Measurements from ENCODE around the gene PPIF.
A peak's percentile ranks its signal among the peaks of the same experiment; 100 is the strongest.
"Not testable (repeated sequence)": the region's sequence is repeated elsewhere in the genome, so short reads cannot be mapped to it uniquely, and the experiment has no call there.

PPIF gene

DNA sequence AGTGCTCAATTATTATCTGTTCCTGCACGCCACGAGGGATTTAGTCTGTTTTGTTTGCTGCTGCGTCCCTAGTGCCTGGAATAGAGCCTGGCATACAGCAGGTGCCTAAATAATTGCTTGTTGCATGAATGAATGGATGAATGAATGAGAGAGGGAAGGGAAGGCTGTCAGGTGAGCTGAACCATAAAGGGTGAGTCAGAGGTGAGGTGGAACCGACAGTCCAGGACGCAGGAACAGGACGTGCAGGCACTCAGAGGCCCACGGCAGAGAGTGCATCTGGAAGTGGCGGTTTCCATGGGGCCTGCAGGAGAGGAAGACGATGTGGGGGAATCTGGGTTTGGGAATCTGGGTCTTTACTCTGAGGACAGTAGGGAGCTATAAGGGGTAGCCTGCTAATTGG lies 17.7 kb upstream of the PPIF start:
- DNase-seq (ENCODE audit: low read depth in 2 of 3, low spot score in 2 of 3): no peak

DNA sequence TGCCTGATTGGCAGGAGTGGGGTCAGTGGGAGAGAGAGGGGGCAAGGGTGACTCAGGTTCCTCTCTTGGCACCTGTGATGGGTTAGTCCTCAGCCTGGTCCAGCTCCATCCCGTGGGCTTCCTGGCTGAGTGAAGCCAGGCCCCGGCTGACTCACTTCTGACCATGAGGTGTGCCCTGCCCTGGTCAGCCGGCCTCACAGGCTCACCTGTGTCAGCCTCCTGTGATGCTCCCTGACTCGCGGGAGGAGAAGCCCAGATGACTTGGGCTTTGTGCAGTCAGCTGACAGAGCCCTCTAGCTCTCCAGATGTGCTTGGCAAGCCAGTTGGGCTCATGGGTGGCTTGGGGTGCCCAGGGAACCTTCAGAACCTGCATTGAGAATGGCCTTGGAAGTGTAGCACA lies 16.0 kb upstream of the PPIF start:
- DNase-seq (ENCODE audit: low read depth in 2 of 3, low spot score in 2 of 3): no peak

DNA sequence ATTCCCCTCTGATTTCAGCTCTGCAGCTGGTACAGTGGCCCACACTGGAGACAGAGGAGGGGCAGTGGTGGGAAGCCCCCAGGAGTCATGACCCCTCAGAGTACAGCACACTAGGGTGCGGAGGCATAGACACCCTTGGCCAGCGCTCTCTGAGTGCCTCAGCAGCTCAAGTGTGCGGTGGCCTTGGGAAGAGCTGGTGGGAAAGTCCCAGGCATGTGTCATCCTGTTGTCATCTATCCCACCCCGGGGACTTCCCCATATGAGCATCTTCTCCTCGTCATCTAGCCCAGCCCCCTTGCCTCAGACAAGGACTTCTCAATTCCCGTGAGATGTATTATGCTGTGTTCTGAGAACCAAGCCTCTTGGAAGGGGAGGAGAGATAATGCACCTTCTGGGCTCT lies 15.6 kb upstream of the PPIF start:
- DNase-seq (ENCODE audit: low read depth in 2 of 3, low spot score in 2 of 3): peak; percentile 33 to 58 (median 57)

DNA sequence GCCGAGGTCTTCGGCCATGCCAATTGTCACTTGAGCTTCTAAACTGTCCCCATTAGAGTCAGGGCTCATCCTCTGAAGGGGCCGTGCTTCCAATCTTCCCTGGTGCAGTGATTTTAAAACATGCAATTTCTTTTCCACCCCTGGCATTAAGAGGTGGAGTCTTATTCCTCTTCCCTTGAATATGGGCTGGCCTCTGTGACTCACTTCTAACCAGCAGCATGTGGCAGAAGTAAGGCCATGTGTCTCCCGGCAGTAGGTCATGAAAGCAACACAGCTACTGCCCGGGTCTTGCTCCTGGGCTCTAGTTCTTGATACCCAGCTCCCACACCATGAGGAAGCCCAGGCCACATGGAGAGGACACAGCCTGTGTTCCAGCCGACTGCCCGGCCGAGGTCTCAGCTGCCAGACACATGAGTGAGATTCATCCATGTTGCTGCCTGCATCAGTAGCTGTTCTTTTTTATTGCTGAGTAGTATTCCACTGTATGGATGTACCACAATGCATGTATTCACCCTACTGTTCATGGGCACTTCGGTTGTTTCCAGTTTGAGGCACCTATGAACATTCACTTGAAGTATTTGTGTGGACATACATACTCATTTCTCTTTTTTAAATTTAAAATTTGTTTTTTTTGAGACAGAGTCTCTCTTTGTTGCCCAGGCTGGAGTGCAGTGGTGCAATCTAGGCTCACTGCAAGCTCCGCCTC lies 14.5 kb upstream of the PPIF start:
- not testable (repeated sequence) for DNase-seq (ENCODE audit: low read depth in 2 of 3, low spot score in 2 of 3)

DNA sequence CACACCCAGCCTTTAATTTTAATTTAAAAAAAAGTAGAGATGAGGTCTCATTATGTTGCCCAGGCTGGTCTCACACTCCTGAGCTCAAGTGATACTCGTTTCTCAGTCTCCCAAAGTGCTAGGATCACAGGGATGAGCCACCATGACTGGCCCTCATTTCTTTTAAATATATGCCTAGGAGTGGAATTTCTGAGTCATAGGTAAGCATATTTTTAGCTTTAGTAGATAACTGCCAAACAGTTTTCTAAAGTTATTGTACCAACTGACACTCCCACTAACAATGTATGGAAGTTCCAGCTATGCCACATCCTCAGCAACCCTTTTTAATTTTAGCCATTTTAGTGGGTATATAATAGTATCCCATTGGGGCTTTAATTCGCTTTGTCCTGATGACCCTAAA lies 13.8 kb upstream of the PPIF start:
- no peak for DNase-seq (ENCODE audit: low read depth in 2 of 3, low spot score in 2 of 3)

DNA sequence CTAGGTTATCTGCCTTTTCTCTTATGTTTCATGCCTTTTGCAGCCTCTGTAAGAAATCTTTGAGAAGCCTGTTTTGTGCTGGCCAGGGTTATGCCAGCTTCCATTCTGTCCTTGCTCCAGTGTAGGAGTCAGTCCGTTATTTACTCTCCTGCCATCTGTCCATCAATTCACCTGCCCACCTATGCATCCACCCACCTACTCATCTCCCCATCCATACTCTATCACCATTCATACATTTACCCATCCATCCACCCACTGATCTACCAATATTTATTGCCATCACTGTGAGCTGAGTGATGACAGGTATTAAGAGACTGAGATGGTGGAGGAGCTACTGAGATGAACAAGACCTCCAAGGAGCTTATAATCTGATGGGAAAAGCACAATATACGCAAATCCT lies 12.7 kb upstream of the PPIF start:
- no peak for DNase-seq (ENCODE audit: low read depth in 2 of 3, low spot score in 2 of 3)

DNA sequence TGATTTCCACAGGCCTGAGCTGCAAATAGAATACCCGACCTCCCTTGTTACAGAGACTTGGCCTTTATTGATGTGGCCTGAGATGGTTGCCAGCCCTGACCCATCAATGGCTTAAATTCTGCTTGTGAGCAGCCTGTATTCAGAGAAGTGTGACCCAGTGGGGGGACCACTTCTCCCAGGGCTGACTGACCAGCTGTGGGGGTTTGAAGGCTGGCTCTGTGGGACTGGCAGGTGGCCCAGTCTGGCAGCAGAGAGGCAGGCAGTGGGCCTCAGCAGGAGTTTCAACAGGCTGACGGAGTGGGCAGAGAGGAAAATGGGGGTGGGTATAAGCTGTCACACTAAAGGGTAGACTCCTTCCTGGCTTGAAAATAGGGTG lies 12.2 kb upstream of the PPIF start:
- no peak for DNase-seq (ENCODE audit: low read depth in 2 of 3, low spot score in 2 of 3)

DNA sequence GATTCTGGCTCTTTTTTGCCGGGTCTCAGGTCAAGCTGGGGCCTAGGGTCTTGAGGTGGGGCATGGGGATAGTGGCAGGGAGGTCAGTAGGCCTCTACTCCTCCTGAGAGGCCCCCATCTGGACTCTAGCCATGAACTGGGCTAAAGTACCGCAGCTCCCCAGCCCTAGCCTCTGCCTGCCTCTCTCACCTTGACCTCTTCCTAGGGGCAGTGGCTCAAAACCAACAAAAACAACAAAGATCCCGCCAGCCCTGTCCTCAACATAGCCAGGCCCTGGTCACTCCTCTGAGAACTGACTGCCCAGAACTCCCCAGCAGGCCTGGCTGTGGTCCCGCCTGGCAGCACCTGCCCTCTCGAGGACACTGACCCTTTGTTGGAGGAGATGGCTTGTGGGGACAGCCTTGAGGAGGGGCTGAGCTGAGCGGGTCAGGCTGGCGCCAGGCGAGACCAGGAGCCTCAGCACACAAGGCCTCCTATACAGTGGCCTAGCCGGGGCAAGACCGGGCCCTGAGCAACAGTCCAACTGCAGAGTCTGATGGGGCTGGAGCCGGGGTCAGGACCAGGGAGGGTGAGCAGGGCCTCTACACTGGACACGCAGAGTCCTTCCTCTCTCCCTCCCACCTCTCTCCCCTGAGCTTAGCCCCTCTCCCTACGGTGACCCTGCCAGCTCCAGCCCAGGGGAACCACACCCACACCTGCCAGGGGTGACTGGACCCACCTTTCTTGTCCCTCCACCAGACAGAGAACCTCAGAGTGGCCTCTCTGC lies 11.6 kb upstream of the PPIF start:
- no peak for DNase-seq (ENCODE audit: low read depth in 2 of 3, low spot score in 2 of 3)

DNA sequence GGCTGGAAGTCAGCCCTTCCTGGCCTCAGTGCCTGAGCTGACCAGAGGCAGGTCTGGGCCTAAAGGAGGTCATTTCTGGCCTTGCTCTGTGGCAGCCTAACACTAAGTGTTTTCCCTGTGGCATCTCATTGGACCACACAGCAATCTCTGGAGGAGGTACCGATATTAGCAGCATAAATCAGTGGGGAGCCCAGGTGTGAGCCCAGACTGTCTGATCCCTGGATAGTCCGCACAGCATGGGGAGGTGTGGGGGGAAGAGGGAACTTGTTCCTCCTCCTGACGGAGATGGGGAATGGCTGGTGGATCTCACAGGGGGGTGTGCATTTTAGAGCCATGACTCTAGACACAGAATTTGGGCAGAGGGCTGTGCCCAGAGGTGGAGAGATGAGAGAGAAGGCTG lies 11.0 kb upstream of the PPIF start:
- no peak for DNase-seq (ENCODE audit: low read depth in 2 of 3, low spot score in 2 of 3)

DNA sequence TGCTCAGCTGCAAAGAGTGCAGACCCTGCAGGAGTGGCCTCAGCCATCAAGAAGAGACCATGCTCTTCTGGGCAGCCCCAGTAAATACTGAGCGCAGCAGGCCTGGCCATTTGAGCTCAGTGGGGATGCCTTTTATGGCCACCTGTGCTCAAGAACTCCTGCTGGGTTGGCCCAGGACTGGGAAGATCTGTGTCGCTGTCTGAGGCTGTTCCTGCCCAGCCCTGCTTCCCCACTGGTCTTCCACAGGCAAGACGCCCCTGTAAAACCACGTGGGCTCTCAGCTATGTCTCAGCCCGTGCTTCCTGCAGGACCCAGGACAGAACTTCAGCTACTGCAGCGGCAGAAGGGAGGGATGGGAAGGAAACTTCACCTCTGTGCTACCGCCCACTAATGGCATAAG lies 10.5 kb upstream of the PPIF start:
- no peak for DNase-seq (ENCODE audit: low read depth in 2 of 3, low spot score in 2 of 3)

DNA sequence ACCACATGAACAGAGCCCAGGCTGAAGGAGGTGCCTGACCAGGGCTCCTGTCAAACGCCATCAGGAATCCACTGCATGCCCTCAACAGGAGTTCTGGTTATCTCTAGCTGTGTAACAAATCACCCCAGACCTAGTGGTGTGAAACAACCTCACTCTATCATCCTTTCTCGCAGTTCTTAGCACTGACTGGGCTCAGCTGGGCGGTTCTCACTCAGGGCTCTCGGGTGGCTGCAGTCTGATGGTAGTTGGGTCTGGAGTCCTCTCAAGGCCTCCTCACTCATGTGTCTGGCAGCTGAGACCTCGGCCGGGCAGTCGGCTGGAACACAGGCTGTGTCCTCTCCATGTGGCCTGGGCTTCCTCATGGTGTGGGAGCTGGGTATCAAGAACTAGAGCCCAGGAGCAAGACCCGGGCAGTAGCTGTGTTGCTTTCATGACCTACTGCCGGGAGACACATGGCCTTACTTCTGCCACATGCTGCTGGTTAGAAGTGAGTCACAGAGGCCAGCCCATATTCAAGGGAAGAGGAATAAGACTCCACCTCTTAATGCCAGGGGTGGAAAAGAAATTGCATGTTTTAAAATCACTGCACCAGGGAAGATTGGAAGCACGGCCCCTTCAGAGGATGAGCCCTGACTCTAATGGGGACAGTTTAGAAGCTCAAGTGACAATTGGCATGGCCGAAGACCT lies 9.3 kb upstream of the PPIF start:
- DNase-seq (ENCODE audit: low read depth in 2 of 3, low spot score in 2 of 3): not testable (repeated sequence)

DNA sequence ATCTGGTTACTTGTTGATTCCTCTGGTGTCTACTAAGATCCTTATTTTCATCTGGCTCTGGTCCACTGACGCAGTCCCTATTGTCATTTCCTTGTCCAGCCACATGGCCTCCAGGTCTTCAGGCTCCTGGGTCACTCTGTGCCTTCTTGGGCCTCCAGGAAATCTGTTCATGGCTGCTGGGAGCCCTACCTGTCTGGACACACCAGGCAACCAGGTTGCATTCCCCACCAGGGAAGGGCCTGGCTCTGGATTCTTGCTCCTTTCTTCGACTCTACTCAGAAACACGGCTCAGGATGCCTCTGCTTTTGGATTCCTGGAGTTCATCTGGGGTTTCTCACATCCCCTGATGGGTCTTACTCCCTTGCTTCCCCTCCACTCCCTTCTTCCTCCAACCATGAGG lies 8.0 kb upstream of the PPIF start:
- no peak for DNase-seq (ENCODE audit: low read depth in 2 of 3, low spot score in 2 of 3)

DNA sequence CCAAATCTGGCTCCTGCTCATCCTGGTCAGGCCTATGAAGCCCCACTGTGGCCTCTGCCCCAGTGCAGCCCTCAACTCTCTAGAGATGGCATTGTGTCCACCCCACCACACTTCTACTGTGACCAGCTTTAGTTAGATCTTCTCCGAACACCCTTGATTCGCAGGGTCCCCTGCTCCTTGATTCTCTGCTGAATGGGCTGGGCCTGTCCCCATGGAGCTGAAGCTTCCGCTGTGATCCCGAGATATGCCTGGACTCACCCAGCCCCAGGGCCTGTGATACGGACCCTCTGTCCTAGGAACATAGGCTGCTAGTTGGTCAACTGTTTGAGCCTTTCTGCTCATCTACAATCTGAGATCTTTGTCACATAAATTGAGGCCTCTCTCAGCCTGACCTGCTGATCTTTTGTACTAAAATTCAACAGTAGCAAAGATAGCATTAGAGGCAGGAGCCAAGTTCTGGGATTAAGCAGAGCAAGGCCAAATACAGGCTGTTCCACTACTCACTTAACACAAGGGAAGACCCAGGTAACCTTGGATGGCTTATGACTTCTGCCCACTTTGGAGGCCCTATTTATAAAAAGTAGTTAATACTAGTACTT lies 6.5 kb upstream of the PPIF start:
- DNase-seq (ENCODE audit: low read depth in 2 of 3, low spot score in 2 of 3): no peak

DNA sequence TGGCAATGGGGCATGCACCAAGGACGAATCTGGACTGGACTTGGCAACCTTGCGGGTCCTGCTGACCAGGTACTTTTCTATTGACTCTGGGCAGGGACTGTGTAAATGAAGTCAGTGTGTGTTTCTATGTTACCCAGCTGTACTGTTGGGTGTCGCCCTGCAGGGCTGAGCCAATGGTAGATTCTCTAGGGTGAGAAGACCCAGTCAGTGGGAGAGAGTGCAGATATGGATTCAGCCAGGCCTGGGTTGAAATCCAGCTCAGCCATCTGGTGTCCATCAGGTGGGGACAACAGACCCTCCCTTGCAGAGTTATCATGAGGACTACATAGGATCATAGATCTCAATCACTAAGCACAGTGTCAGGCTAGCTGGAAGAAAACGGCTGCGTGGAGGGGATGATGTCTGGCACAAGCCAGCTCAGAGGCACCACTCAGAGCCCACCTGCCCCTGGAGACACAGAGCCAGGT lies 4.9 kb upstream of the PPIF start:
- DNase-seq (ENCODE audit: low read depth in 2 of 3, low spot score in 2 of 3): no peak

DNA sequence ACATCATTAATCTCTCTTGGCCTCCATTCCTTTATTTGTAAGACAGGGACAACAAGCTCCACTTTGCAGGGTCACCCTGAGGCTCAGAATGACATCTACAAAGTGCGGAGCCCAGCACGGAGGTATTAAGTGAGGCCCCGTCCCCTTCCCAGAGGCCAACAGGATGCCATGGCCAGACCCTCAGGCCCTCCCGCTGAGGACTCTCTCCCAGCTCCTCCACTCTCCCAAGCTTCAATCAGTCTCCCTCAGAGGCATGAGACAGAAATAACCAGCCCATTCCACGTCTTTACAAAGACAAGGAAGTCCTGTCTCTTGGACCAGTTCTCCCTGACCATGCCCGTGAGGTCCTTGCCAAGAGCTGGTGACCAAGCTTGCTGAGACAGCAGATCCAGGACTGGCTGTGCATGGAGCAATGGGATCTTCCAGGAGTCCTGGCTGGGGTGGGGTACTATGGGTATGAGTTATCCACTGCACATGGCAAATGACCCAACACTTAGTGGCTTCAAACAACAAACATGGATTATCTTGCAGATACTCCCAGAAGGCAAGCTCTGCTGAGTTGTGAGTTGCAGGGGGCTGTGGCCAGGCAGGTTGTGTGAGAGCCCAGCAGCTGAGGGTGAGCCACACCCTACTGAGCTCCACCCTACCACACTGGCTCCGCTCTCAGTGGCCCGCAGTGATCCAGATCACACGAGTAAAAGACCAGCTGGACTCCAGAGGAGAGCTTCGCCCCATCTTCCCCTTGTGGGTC lies 4.3 kb upstream of the PPIF start:
- no peak for DNase-seq (ENCODE audit: low read depth in 2 of 3, low spot score in 2 of 3)

DNA sequence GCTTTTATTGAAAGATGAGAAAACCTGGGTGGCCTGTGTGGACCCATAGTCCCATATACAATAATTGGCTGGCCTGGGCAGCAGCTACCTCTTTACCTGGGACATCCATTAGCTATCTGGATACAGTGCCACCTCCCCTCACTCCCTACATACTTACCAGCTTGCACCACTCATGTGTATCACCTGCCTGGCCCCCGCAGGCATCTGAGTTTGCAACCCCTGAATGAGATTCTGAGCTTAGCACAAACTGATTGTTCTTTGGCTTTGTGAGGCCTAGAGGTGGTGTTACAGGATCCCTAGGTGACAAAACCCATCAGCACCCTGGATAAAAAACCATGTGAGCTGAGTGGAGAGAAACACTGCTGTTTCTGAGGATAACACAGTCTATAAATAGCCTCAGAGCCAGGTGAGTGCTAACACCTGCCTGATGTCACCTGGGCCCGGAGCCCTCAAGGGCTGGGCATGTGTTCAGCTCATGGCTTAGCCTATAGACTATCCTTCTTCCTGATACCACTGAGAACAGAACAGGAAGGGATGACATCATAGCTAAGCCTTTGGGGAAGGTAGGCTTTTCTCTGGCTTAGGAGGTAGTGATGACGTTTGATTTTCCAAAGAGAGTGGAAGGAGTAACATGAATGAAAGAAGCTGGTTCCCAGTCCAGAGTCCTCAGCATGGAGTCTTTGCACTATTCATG lies 2.6 kb upstream of the PPIF start:
- DNase-seq (ENCODE audit: low read depth in 2 of 3, low spot score in 2 of 3): no peak

DNA sequence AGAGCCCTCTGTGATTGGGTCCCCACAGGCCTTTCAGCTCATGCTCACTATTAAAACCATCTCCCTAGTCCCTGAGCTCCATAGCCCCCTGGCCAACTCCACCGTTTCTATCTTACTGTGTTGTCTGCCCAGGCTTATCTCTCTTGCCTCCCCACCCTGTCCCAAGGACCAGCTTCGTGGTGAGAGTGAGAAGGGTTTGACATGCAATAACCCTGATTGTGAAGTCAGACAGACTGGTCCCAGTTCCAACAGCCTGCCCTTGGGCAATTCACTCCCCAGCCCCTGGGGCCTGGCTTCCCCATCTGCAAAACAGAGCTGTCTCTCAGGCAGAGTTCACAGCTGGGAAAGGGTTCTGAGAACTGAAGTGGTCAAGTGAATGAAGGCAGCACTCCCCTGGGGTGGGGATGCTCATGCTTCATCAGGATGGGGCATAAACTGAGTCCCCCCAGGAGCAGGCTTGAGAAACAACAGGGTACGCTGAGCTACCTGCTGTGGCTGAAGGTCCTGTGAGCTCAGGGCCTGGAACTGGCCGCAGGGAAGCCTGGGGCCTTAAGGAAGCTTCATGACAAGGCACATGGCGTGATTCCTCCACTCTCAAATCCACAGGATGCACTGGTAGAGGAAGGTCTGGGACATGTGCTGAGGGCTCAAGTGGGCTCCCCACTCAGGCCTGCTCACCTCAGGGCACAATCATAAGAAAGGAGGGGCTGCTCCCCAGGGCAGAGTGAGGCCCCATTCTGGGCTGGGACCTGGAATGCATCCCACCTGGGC lies 1.8 kb upstream of the PPIF start:
- no peak for DNase-seq (ENCODE audit: low read depth in 2 of 3, low spot score in 2 of 3)

DNA sequence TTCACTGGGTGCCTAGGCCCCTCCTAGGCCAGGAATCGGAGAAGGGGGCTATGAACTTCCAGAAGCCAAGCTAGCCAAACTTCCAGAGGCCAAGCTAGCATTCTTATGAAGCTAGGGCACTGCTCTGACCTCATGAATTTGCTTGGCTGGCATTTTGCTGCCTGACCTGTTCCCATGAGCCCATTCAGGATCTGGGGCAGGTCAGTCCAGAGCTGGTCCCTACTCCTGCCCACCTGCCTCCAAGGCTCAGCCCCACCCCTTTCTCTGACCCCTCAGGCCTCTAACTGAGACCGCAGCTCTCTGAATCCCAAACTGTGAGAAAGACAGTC lies 1.3 kb upstream of the PPIF start:
- no peak for DNase-seq (ENCODE audit: low read depth in 2 of 3, low spot score in 2 of 3)

DNA sequence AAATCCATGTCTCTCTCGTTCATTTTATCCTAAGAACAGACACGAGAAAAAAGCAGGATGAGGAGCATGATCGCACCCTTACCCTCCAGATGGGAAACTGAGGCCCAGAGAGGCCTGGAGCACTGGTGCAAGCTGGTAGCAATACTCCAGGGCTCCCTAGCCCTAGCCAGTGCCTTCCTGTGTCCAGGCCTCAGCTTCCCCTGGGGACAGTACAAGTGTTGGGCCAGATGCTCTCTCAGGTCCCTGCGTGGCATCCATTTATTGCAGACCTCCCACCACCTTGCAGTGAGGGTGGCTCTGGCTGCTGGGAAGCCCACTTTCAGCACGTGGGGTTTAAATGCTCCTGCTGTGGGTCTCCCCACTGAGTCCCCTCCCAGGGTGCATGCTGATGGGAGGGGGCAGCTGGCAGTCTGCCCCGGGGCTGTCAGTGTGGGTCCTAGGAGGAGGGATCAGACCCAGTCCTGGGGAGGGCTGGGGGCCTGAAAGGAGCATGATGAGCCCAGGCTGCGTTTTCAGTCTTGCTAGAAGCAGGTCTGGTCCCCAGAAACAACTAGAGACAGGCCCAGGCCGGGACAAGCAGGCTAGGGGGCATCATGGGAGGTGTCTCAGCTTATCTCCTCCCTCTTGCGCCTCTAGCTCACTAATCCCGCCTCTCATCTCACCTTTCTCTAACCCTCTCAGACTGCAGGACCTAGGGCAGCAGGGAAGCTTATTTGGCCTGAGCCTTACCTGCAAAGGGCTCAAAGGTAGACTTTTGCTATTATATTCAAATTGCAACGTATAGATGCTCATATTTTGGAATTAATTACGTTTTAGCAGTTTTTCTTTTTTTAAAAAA lies 662 bp upstream of the PPIF start:
- no peak for DNase-seq (ENCODE audit: low read depth in 2 of 3, low spot score in 2 of 3)

Measured in activated CD8-positive, alpha-beta memory T cell treated with anti-CD3 and anti-CD28 coated beads for 48 hours (primary cell).